ENCODE measurements around the gene CRB3.
"Not testable (repeated sequence)": the region's sequence is repeated elsewhere in the genome, so short reads cannot be mapped to it uniquely, and the experiment has no call there.

The CRB3 gene, protein sequence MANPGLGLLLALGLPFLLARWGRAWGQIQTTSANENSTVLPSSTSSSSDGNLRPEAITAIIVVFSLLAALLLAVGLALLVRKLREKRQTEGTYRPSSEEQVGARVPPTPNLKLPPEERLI

GRCh38 chr19:6464070-6464873, at the start of gene CRB3:
Gene CRB3, plus strand, starts transcription at chr19:6464271. Its CDS starts 431 bp downstream, at chr19:6464702.
- peak; percentile 80 for DNase-seq (ENCODE audit: low spot score)

DNA sequence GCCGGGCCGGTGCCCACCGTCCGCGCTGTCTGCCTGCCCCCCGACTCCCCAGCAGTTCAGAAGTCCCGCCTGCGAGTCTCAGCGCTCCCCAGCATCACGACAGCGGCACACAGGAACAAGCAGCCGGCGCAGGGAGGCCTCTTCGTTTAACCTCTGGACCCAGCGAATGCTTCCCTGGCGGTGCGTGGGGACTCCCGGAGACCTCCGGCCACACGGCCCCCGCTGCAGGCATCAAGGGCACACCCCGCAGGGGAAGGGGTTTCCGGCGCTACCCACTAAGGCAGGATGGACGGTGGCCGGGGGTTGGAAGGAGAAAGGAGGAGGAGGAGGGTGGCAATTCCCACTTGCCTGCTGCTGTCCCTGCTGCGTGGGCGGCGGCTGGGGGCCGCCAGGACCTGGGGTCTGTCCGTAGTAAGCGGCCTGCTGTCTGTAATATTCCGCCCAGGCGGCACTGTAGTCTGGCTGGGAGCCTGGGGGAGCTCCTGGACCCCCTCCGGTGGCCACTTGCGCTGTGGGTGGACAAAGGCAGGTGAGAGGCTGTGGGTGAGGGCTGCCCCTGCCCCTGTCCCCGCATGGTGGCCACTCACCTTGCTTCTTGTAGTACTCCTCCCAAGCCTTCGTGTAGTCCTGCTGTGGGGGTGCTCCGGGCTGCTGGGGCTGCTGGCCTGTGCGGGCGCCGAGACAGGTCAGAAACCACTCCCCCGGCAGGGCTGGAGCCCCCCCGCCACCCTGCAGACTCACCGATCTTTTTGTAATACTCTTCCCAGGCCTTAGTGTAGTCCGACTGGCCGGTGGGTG, 49.1 kb upstream of the CRB3 start:
- DNase-seq (ENCODE audit: low spot score) = no peak

- DNase-seq (ENCODE audit: low spot score) = no peak
These were observed 48.4 kb upstream of the CRB3 start for GRCh38 chr19:6415591-6416190.

- DNase-seq (ENCODE audit: low spot score) = no peak
These were observed 47.2 kb upstream of the CRB3 start for GRCh38 chr19:6416658-6417405.

DNA sequence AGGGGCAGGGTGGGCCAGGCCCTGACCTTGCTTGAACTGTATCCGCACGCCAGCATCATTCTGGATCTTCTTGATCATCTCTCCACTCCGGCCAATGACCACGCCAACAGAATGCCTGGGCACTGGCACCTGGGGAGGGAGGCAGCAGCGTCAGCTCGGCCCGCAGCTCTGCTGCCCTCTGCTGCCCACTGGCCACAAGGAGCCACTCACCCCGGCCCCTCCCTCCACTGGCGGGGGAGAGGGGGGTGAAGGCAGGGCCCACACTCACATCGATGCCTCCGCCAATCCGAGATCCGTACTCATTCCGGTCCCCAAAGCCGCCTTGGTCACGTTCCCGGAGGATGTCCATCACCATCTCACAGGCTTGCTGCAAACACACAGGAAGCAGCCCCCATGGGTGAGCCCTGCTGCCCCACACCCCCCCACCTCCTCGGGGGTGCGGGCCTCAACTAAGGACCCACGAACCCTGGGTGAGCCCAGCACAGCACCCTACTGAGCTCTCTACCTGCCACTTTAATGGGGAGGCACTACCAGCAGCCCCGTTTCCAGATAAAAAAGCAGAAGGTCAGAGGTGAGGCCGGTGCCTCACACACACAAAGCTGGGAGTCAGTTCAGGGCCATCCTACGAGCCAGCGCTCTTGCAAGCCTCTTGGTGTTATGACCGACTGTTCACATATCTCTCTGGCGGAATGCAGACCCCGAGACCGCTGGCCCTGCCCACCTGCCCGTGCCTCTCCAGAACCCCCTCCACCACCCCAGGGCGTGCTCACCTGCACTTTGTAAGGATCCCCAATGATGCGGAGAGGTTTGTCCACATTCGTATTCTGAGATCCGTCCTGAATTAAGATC, 46.1 kb upstream of the CRB3 start:
- no peak for DNase-seq (ENCODE audit: low spot score)

GRCh38 chr19:6418562-6418932, 45.5 kb upstream of the CRB3 start:
- no peak for DNase-seq (ENCODE audit: low spot score)

DNA sequence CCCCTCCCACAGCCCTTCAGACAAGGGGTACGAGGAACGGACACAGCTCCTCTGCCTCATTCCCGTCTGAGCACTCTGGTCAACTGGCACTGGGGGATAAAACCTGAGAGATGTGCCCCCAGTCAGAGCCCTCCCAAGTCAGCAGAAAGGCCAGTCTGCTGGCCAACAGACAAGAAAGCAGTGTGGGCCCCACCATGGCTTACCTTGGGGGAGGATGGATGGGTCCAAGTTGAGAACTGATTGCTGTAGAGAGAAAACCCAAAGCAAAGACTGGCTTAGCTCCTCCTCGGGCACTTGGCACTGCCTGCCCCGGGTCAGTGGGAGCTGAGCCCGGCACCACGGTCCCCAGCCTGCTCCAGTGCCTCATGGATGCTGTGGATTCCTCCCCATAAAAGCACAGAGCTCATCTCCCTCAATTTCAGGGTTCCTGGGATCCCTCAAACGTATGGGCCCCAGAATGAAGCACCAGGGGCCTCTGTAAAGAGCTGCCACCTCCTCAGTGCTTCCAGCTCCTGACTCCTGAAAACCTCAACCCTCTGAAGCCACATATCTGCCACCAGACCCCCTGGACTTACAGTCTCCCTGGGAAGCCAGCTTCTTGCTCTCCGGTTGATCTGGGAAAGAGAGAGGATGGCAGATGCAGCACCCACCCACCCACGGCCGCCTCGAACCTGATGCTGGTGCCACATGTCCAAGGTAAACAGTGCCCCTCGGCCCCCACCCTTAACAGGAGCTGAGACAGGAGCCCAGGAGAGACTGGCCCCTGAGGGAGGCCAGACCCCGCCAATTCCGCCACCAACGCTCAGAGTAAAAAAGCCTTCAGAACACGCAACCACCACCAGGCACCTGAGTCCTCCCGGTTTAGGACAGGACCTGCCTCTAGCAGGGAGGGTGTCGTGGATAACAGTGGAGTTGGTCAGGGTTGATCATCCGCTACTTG, 42.7 kb upstream of the CRB3 start:
- DNase-seq (ENCODE audit: low spot score) = no peak

- DNase-seq (ENCODE audit: low spot score) = no peak
These were observed 40.4 kb upstream of the CRB3 start for GRCh38 chr19:6423499-6424194.

- DNase-seq (ENCODE audit: low spot score) = no peak
These were observed 39.7 kb upstream of the CRB3 start, which contains the start of gene KHSRP for GRCh38 chr19:6424195-6424938. Gene KHSRP, minus strand, starts transcription at chr19:6424811. Its CDS starts 110 bp downstream, at chr19:6424701.

DNA sequence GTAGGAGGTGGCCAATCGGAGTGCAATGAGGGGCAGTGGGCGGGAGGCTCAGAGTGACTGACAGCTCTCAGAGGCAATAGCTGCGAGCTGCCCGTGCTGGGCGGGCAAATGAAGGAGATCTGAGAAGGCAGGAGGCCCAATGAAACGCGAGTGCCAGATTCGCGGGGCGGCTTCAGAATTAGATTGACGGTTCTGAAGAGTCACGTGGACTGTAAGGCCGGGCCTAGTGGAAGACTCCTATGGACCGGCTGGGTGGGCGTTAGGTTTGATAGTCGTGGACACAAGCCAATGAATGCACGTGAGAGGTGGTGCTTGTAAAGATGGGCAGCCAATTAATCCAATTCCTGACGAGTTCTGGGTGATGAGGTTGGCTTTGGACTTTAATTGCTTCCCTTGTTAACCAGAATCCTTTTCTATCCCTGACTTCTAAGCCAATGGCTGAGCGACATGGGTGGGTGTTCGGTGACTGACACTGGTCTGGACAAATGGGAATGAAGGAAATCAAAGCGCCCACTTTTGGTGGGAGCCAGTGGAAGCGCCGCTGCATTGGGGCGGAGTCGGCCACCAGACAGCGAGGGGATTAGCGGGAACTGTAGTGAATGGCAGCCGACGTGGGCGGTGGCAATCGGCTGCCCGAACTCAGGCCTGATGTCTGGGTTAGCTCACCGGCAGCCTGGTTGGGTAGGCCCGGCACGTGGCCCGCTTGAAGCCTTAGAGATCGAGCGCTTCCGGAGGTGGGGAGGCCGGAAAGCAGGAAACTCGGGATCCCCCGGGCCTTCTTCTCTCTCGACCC, 38.9 kb upstream of the CRB3 start:
- DNase-seq (ENCODE audit: low spot score) = peak; percentile 100

DNA sequence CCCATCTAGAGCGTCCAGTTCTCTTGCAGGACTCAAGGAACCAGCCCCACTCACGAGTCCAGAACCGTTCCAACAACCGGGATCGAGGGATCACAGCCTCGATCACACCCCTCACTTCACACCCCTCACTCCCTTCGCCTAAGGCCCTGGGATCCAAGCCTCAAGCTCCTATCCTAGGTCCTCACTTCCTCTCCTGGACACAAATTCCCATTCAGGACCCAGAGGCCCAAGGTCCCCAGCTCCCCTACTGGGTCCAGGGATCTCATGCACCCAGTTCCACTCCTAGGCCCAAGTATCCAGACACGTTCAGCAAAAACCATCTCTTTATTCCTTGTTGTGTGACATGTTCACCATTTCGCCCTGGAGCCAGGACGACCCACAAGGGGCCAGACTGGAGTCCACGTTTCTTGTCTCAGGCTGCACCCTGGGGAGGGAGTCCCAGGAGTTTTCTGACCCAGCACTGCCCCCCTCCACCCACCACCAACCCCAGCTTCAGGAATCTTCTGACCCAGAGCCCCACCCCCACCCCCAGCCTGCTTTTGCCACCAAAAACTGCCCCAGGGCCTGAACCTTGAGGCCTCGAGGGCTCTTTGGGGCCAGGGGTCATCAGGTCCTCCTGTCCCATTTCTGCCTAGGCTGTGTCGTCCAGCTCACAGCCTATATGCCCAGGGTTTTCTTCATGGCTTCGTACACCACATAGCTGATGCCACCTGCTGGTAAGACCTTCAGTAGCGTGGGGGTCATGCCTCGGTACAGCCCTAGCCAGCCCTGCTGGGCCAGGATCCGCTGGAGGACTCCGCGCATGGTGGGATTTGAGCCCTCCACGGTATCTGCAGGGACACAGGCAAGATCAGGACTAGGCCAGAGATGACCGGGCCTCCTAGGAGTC, 38.1 kb upstream of the CRB3 start:
- DNase-seq (ENCODE audit: low spot score) = no peak

DNA sequence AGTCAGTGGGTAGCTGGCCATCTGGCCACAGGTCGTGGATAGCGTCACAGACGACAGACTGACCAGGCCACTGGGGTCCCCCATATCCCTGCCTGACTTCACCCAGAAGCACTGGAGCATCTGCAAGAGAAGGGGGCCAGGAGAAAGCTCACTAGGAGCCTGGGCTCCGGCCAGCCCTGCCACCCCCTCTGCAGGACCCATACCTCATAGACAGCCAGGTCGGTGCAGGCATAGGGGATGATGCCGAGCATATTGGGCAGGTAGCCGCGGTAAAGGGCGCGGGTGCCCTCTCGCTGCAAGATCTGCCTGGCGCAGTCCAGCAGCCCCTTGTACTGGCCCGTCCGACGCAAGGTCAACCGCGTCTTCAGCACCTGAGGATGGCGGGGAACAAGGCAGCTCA, 36.9 kb upstream of the CRB3 start:
- no peak for DNase-seq (ENCODE audit: low spot score)

DNA sequence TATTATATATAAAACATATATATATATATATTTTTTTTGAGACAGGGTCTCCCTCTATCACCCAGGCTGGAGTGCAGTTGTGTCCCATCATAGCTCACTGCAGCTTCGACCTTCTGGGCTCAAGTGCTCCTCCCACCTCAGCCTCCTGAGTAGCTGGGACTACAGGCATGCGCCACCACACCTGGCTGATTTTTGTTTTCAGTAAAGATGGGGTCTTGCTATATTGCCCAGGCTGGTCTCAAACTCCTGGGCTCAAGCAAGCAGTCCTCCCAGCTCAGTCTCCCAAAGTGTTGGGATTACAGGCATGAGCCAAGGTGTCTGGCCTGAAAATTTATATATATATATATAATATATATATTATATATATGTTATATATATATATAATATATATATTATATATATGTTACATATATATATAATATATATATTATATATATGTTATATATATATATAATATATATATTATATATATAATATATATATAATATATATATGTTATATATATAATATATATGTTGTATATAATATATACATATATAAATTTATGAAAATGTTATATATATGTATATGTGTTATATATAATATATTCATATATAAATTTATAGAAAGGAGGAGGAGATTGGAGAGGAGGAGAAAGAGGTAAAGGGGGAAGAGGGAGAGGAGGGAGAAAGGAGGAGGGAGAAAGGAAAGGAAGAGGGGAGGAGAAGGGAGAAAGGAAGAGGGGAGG, 35.2 kb upstream of the CRB3 start:
- DNase-seq (ENCODE audit: low spot score) = not testable (repeated sequence)

DNA sequence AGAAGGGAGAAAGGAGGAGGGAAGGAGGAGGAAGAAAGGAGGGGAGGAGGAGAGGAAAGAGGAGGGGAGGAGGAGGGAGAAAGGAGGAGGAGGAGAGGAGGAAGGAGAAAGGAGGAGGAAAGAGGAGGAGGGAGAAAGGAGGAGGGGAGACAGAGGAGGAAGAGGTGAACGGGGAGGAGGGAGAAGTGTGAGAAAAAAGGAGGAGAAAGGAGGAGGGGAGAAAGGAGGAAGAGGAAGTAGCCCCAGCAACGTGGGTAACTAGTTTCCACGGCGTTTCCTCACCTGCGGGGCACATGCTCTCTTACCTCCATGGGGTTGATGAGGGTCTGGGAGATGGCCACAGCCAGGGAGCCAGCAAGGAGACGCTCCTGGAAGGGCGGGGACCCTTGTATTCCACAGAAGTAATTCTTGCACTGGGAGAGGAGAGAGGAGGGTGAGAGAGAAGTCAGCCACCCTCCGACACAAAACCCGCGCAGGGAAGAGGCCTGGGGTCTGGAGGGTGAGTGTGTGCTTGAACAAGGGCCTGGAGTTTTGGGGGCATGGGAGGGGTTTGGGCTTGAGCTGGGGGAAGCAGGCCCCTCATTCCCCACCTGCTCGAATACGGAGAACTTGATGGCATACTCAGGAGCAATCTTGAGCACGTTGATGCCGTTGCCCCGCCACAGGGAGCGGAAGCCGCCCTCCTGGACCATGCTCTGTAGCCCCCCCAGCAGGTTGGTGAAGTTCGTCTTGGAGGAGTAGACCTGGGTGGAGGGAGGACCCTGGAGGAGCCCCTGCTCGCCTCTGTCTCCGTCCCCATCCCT, 34.5 kb upstream of the CRB3 start:
- DNase-seq (ENCODE audit: low spot score) = no peak

- no peak for DNase-seq (ENCODE audit: low spot score)
These were observed 32.2 kb upstream of the CRB3 start for GRCh38 chr19:6431891-6432290.

Measured in SW480 (cell line).